Fibroblast of lung (primary cell): Measurements from ENCODE around the gene SERINC5. TPM values are rescaled to one million over a fixed set of nuclear protein-coding genes. Genes with fewer than 3 reads are reported as not detected.

Source experiments
- DNase-seq, 2 donors: peaks; one replicate each; pipeline versions ENCODE4 v3.0.0 to v3.0.0-alpha.2; 2010; ENCODE audit warnings: low read depth in 2 of 2
- H2AFZ ChIP-seq: 2 replicates; pipeline ENCODE4 v1.5.1; 2012; ENCODE audit warnings: low read length, control low read depth, inconsistent platforms
- H3K27ac ChIP-seq: 2 replicates; pipeline ENCODE4 v1.5.1; 2011; ENCODE audit warnings: low read length, control low read depth; ENCODE audit not compliant: insufficient read depth
- H3K27me3 ChIP-seq: 2 replicates; pipeline ENCODE4 v1.5.1; 2011; ENCODE audit warnings: mild to moderate bottlenecking, low read length; ENCODE audit not compliant: control insufficient read depth, insufficient read depth
- H3K36me3 ChIP-seq: 2 replicates; pipeline ENCODE4 v1.5.1; 2011; ENCODE audit warnings: low read length; ENCODE audit not compliant: control insufficient read depth, insufficient read depth
- H3K4me1 ChIP-seq: 2 replicates; pipeline ENCODE4 v1.5.1; 2011; ENCODE audit warnings: low read length; ENCODE audit not compliant: control insufficient read depth, insufficient read depth; ENCODE audit errors: extremely low read depth
- H3K4me2 ChIP-seq: 2 replicates; pipeline ENCODE4 v1.5.1; 2011; ENCODE audit warnings: low read length, control low read depth; ENCODE audit not compliant: insufficient read depth; ENCODE audit errors: extremely low read depth
- H3K4me3 ChIP-seq, 4 experiments: fragments of 200-600 bp in 1 of 4; sonication (generic) in 1 of 4; replicated peaks in 1 of 4; 2 replicates each; pipeline ENCODE4 v1.5.1; 2011 to 2016; ENCODE audit warnings: low read length in 4 of 4, low read depth in 3 of 4, mild to moderate bottlenecking in 3 of 4, control low read depth in 2 of 4, inconsistent platforms in 1 of 4, mixed read lengths in 1 of 4; ENCODE audit not compliant: insufficient read depth in 1 of 4; ENCODE audit errors: control extremely low read depth in 1 of 4
- H3K79me2 ChIP-seq: 2 replicates; pipeline ENCODE4 v1.5.1; 2012; ENCODE audit warnings: mild to moderate bottlenecking, low read length, inconsistent platforms; ENCODE audit not compliant: control insufficient read depth, insufficient read depth
- H3K9ac ChIP-seq: 2 replicates; pipeline ENCODE4 v1.5.1; 2011; ENCODE audit warnings: mild to moderate bottlenecking, low read length, control low read depth; ENCODE audit not compliant: insufficient read depth
- H3K9me3 ChIP-seq: 2 replicates; pipeline ENCODE4 v1.5.1; 2012; ENCODE audit warnings: low read depth, low read length; ENCODE audit not compliant: control insufficient read depth, insufficient read depth
- H4K20me1 ChIP-seq: 2 replicates; pipeline ENCODE4 v1.5.1; 2011; ENCODE audit warnings: low read length; ENCODE audit not compliant: control insufficient read depth, insufficient read depth; ENCODE audit errors: extremely low read depth
- EZH2 ChIP-seq: IDR thresholded peaks from 2 replicates; pipeline ENCODE4 v1.5.1; 2012; ENCODE audit warnings: low read length, control low read depth, mild to moderate bottlenecking; ENCODE audit errors: missing control alignments
- polyA plus RNA-seq, 2 donors: library from polyadenylated mRNA; depleted of rRNA in 1 of 2; stranded (reverse) in 1 of 2; unstranded in 1 of 2; fragments of >200 nt; gene quantifications; 2 replicates each; pipeline ENCODE4 v1.2.1, GENCODE V29; 2011 to 2012; ENCODE audit warnings: missing spikeins in 1 of 2
- total RNA-seq: library from RNA; depleted of rRNA; stranded (reverse); fragments of >200 nt; gene quantifications from 2 replicates; pipeline ENCODE4 v1.2.1, GENCODE V29; 2014
- TF ChIP-seq, protein P1 (sequence below), 2 donors: IDR thresholded peaks in 1 of 2; conservative IDR thresholded peaks in 1 of 2; 1 replicate in 1 of 2; 2 replicates in 1 of 2; pipeline ENCODE4 v1.5.1; 2011 to 2012; ENCODE audit warnings: low read length in 2 of 2, control low read depth in 1 of 2, inconsistent platforms in 1 of 2, low read depth in 1 of 2, mild to moderate bottlenecking in 1 of 2

The SERINC5 gene
- total and polyA plus RNA-seq, 2 donors (not counting 1 experiment from before 2014, with no cell fraction given), result 9.5 to 10.9 TPM

DNA sequence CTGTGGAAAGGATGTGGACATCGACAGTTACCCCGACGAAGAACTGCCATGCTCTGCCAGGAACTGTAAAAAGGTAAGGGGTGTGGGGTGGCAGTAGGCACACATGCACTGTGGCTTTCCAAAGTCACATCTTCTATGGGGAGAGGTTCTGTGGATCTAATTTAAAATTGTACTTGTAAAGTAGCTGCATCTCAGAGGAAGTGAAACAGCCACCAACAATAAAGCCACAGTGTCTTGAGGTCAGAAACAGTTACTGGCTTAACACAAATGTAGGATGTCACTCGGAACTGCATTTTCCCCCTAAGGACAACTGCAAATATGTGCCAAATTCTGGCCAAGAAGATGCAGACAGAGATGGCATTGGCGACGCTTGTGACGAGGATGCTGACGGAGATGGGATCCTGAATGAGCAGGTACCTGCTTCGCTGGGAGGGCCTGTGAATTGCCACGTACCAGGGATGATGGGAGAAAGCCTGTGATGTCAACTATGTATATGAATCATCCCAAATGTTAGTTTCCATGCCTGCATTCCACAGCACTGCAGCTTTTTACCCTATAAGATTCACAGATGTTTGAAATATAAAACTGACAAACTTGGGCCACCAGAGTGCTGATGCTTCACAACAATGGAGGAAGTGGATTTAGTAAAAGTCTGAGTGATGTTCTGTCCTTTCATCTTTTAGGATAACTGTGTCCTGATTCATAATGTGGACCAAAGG, 185.4 kb downstream of the SERINC5 start:
- Histone ChIP-seq H3K4me3 (no peak overlapping the region), H3K27me3 (no peaks in the 10 kb centered on the region), H3K27ac (no peak overlapping the region), H2AFZ (no peak overlapping the region), H3K4me2 (no peak overlapping the region), H3K79me2 (no peaks in the 10 kb centered on the region), H4K20me1 (no peaks in the 10 kb centered on the region), H3K9me3 (no peaks in the 10 kb centered on the region), H3K9ac (no peak overlapping the region), H3K36me3 (no peaks in the 10 kb centered on the region), H3K4me1 (no peaks in the 10 kb centered on the region)
- peak in 1 of 2 donors; percentile 7 for DNase-seq
- TF ChIP-seq EZH2, result no peak
- TF ChIP-seq, protein P1, sequence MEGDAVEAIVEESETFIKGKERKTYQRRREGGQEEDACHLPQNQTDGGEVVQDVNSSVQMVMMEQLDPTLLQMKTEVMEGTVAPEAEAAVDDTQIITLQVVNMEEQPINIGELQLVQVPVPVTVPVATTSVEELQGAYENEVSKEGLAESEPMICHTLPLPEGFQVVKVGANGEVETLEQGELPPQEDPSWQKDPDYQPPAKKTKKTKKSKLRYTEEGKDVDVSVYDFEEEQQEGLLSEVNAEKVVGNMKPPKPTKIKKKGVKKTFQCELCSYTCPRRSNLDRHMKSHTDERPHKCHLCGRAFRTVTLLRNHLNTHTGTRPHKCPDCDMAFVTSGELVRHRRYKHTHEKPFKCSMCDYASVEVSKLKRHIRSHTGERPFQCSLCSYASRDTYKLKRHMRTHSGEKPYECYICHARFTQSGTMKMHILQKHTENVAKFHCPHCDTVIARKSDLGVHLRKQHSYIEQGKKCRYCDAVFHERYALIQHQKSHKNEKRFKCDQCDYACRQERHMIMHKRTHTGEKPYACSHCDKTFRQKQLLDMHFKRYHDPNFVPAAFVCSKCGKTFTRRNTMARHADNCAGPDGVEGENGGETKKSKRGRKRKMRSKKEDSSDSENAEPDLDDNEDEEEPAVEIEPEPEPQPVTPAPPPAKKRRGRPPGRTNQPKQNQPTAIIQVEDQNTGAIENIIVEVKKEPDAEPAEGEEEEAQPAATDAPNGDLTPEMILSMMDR (conservative IDR thresholded peaks at IDR 0.05 in 1 of 2, IDR thresholded peaks at IDR 0.05 in 1 of 2; ENCODE audit: low read depth in 1 of 2, low read length in 2 of 2), result no peak

DNA sequence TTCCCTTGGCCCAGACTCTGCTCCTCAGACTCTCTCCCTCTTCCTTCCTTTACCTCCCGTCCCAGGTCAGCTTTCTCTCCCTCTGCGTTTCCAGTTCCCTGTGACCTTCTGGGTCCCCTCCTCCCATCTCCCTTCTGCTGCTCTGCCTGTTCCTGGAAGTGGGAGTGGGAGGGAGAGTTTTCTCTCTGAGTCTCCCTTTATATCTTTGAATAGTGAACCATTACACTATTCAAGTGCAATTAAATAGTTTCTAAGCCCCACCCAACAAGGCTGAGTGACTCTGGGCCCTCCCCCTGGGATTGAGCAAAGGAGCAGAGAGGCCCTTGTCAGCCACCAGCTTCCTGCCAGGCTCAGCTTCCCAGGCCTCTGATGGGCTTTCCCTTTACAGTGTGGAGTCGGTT, 185.9 kb downstream of the SERINC5 start:
- H3K4me2 ChIP-seq, result no peak overlapping the region
- no peaks in the 10 kb centered on the region for H3K79me2 ChIP-seq
- H3K36me3 ChIP-seq, result no peaks in the 10 kb centered on the region
- no peaks in the 10 kb centered on the region for H3K9me3 ChIP-seq
- TF ChIP-seq, protein P1 (conservative IDR thresholded peaks at IDR 0.05 in 1 of 2, IDR thresholded peaks at IDR 0.05 in 1 of 2; ENCODE audit: low read depth in 1 of 2, low read length in 2 of 2), result no peak
- TF ChIP-seq EZH2, result no peak
- no peak overlapping the region for H2AFZ ChIP-seq
- no peaks in the 10 kb centered on the region for H3K4me1 ChIP-seq
- H3K9ac ChIP-seq, result no peak overlapping the region
- no peaks in the 10 kb centered on the region for H4K20me1 ChIP-seq
- H3K27ac ChIP-seq, result no peak overlapping the region
- no peaks in the 10 kb centered on the region for H3K27me3 ChIP-seq
- DNase-seq, result no peak
- H3K4me3 ChIP-seq, result no peak overlapping the region

DNA sequence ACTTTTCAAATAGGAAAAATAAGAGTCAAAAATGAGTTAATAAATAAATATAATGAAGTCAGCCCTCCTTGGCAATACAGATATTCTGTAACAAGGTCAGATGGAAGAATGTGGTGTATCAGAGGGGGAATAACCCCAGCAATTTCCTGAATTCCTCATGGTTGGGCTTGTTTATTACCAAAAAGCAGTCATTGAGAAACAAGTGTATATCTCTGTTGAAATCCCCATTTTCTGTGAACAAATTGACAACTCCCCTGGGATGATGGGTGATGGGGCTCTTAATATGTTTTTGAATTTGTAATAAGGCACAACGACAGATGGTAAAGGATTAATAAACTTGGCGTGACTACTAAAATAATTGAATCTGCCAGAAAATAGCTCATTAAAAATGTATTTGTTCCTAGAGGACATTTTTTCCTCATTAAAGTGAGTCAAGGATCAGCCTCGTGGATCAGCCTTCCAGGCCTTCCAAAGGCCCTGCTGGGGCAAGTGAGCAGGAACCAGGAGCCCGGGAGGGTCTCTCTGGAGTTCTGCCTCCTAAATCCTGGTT, 186.5 kb downstream of the SERINC5 start:
- Histone ChIP-seq H3K36me3 (no peaks in the 10 kb centered on the region), H3K4me1 (no peaks in the 10 kb centered on the region), H2AFZ (no peak overlapping the region), H3K4me2 (no peak overlapping the region), H3K27ac (no peak overlapping the region), H3K4me3 (no peak overlapping the region), H4K20me1 (no peaks in the 10 kb centered on the region), H3K9ac (no peak overlapping the region), H3K9me3 (no peaks in the 10 kb centered on the region), H3K79me2 (no peaks in the 10 kb centered on the region), H3K27me3 (no peaks in the 10 kb centered on the region)
- TF ChIP-seq, protein P1 (conservative IDR thresholded peaks at IDR 0.05 in 1 of 2, IDR thresholded peaks at IDR 0.05 in 1 of 2; ENCODE audit: low read depth in 1 of 2, low read length in 2 of 2), result no peak
- no peak for TF ChIP-seq EZH2
- DNase-seq, result no peak
